GM19043 (cell line): ENCODE data around the gene ZBTB46.

ENCODE experiments used
- ATAC-seq: cut with Tn5 transposase; IDR thresholded peaks from one replicate; pipeline ENCODE4 v1.9.1; 2021; ENCODE audit warnings: low read depth; ENCODE audit not compliant: unreplicated experiment

Gene ZBTB46

DNA sequence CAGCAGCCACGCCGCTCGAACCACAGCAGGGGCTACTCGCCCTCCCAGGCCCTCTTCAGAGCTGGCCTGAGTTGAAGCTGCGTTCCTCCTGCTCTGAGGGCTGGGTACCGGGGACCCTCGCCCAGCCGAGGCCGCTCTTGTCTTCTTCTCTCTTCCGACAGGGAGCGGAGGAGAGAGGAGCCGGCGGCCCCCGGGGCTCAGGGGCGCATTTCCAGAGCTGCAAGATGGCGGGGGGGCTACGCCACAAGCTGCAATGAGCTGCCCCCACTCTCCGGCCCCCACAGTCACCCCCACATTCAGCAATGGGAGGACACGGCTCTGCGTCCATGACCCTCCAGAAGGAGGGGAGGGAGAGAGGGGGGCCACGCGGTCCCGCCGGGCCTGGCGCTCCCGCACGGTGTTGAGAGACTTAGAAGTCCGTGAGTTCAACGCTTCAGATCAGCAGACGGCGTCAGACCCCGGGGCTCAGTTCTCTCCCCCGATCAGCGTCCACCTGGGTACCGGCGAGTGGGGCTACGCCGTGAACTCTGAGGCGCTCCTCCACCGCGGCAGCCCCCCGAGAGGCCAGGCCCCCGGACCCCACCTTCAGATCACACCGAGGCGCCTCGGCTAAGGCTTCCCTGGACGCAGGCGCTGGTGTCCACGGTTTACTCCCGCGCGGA, 59.9 kb downstream of the ZBTB46 start:
- no peak for ATAC-seq

DNA sequence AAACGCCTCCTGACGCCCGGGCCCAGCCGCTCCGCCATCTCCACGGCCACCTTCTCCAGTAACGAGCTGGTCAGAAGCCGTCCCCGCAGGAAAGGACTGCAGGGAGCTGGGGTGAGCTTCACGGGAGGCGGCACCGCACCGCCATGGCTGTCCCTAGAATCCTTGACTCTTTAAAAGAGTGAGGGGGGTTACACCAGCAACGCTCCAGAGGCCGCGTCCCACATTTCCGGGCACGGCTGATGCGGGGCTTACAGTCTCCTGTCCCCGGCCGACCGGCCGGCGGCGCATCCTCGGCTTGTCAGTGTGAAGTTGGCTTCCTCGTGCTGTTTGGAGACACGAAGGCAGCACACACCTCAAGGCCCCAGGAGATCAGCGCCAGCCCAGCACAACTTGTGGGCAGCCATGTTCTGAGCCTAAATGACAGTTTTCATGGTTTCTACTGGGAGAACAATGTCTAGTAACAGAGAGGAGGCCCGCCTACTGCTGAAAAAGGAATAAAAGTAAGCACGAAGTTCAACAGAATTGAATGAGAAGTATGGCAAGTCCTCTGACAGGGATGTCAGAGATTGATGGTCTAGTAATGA, 61.1 kb downstream of the ZBTB46 start:
- ATAC-seq, result no peak

DNA sequence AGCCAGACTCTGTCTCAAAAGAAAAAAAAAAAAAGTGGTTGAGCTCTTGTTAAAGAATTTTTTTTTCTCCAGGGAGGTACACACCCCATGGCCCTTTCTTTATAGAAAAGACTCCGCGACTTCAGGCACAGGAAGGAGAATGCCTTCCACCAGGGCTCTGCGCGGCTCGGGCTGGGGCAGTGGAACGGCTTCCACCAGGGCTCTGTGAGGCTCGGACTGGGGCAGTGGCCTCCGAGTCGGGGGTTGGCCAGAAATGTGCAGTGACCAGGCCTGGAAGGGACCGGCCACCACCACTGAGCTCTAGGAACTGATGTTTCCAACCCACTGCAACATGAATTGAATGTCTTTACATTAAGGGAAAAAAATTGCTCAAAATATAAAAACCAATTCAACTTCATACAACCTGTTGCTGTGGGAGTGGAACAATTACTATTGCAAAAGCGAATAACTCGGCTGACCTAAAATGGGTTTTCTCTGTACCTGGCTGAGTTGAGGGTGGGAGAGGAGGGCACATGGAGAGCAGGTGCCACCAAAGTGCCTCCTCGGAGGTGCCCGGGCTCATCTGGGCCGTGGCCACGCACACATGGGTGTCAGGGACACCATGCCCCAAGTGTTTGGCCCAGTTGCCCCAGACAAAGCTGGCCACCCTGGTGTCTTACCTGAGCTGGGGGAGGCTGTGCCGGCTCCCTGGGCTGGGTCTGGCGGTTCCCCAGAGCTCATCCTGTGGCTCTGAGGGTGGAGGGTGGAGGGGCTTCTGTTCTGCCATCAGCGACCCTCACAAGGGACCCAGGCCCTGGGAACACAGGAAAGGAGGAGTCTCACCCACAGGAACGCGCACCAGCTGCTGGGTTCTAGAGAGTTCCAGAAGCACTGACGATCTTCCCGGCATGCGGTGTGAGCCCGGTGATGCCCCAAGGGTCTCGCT, 62.2 kb downstream of the ZBTB46 start:
- no peak for ATAC-seq

DNA sequence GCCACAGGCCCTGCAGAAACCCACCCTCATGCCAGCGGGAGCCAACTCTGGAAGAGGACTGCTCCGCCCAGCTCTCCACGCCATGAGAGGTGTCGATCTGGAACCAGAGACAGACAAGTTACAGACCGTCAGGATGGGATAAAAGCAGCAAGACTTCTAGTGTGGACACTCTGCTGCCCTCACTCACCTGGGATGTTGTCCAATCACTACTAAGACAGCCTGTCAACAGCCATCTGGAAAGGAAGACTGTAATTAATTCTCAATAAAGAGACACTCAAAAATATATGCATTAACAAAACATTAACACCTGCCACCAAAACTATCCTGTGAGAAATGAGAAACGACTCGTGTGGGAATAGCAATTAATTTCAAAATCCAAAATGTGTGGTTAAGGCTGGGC, 63.2 kb downstream of the ZBTB46 start:
- no peak for ATAC-seq

DNA sequence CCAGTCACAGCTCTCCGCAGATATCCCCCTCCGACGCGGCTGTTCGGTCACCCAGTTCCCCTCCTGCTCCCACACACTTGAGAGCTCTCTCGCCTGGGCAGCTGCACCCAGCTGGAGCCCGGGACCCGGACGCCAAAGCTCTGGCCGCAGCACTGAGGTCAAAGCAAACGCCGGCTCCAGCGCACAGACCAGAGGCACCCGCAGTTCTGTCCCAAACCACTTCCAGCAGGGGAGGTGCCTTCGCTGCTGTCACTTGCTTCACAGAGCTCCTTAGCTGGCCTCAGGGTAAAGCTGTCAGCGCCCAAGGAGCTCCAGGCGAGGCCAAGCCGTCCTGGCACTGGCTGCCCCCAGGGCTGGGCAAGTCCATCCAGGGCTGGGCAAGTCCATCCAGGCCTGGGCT, 63.6 kb downstream of the ZBTB46 start:
- ATAC-seq, result no peak

DNA sequence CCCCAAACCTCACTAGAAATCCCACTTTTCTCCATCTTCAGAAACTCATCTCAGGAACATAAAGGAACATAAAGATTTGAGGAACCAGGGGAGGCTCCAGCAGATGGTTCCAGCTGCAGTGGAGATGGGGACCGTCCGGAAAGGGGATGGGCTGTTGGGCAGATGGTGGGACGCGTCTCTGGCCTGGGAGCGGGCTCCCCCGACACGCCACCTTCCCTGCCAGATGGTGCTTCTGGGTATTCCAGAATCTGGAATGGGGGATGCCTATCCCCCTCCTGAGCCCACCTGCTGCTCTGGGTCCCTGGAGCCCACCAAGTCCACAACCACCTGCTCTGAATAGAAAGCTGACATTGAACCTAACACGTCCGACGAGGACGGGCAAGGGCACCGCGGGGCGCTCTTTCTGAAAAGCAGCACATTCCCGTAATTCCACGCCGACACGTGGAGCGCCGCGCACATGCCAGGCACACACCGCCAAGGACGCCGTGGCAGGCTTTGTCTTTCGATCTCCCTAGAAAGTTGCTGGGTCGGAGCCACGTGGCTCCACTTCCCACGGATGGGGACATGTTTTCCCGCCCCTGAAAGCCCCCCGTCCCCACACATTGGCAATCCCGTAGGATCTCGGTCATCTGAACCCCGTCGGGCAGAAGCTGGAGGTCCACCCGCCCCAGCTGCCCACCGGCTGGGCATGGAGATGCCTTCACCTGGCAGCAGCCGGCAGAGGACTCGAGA, 64.2 kb downstream of the ZBTB46 start:
- ATAC-seq, result no peak

DNA sequence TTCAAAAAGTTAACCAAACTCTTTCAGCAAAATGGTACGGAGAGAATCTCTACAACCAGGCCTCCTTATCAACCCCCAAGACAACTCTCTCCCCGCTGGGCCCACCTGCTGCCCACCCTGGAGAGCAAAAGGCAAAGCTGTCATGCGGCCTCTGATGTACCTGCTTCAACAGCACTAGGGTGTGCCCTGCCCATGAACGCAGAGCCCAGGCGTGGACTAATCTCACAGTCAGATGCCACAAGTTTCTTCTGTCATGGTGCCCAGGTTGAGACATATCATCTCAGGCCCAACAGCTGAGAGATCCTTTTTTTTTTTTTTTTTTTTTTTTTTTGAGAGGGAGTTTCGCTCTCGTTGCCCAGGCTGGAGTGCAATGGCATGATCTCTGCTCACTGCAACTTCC, 65.2 kb downstream of the ZBTB46 start:
- ATAC-seq, result no peak

DNA sequence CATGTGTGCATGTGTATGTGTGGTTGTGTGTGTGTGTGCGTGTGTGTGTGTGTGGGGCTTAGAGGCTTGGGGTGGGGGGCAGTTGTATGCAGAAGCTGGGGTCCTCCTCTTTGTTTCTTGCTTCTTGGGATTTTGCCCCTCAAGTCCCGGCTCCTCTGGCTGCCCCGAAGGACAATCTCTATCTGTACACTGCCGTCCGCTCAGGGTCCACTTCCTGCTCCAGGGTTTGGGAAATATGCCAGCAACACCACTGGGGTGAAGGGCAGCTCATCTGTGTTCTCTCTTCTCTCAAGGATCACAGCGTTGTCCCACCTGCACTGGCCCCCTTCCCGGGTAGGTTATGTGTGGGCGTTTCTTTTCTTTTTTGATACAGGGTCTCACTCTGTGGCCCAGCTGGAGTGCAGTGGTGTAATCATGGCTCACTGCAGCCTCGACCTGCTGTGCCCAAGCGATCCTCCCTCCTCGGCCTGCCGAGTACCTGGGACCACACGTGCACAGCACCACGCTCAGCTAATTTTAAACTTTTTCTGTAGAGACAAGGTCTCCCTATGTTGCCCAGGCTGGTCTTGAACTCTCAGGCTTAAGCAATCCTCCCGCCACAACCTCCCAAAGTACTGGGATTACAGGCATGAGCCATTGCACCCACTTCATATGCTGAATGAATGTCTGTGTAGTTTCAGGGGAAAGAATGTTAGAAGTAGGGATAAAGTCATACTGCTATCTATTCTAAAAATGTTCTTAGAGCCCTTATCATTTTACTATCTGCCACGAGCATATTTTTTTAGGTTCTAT, 65.8 kb downstream of the ZBTB46 start:
- ATAC-seq, result no peak

DNA sequence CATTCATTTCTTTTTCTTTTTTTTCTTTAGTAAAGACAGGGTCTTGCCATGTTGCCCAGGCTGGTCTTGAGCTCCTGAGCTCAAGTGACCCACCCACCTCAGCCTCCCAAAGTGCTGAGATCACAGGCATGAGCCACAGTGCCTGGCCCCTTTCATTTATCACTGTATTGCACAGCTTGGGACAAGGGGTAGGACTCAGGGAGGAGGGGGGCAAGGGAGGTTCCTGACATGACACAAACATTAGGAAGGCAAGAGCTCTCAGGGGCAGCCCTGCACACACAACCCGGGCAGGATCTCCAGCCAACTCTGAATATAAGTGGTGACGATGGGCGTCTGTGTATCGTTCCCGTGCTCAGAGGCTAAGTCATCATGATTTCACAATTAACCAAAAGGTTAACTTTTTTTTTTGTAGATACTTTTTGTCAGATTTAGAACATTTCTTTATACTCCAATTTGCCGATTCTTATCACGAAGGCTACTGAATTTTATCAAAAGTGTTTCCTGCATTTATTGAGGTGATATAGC, 71.6 kb downstream of the ZBTB46 start:
- ATAC-seq, result no peak

DNA sequence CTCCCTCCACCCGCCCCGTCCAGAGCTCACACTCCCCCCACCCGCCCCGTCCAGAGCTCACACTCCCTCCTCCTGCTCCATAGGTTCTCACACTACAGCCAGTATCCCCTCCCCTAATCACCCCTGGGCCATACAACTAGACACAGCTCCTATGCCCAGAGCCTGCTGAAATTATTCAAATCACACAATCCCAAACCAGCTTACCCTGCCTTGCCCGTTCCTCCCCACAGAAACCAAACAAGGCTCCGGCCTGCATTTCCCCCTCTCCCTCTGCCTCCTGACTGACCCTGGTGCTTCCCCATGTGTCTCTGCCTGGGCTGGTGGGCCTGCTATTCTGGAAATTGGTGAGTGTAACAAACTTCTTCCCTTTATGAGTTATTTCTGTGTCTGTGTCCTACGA, 72.9 kb downstream of the ZBTB46 start:
- no peak for ATAC-seq

DNA sequence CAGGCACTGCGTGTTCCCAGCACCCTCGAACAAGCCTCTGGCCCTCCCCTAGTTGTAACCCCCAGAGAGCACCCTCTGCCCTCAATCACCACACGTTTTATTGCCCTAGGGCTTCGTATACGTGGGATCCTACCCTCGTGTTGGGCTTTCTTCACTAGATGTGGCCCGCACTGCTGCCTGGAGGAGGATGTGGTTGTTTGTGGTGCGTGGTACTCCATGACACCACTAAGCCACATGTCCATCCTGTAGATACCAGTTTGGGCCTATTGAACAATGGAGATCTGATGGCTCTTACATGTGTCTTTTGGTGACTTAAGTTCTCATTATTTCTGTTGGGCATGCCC, 74.4 kb downstream of the ZBTB46 start:
- no peak for ATAC-seq

DNA sequence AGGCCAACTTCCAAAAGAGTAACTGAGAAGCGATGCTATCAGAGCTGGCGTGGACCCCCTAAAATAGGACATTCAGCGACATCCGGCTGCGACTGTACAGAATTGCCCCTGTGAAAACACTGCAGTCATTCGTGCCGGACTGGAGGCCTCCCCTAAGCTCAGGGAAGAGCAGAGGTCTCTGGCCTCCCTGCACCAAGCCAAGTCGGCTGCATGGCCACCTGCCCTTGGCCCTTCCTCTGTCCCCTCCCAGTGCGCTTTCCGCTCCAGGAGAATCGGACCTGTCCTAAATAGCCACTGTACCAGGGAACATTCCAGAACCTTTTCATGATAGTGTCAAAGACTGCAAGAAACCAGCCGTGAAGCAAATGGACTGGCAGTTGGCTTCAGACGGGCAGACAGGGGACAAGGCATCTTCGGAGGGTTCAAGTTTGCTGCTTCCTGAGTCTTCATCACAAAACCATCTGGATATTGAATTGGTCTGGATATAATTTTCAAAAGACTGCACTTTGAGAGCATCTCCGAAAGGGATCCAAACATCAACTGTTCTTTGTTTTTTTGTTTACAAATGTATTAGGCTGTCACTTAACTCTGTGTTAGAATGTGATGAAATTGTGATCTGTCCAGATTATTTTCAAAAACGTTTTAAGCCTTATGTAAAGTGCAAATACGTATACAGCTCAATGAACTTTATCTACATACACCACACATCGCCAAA, 75.0 kb downstream of the ZBTB46 start:
- ATAC-seq, result no peak

DNA sequence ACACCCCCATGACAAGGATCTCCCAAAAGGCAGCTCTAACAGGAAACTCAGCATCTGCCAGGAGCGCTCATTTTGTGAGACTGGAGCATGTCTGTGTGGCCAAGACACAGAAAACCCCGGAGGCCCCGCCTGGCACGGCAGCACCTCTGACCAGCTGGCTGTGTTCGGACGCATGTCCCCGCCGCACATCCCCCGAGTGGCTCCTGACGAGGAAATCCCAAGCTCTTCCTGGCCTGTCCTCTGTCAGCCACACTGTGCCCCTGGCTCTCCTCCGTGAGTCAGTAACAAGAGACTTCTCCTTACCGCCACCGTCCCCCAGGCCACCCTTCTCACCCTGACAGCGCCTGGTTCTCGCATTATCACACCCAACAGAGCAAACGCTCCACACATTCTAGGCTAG, 77.1 kb downstream of the ZBTB46 start:
- no peak for ATAC-seq

DNA sequence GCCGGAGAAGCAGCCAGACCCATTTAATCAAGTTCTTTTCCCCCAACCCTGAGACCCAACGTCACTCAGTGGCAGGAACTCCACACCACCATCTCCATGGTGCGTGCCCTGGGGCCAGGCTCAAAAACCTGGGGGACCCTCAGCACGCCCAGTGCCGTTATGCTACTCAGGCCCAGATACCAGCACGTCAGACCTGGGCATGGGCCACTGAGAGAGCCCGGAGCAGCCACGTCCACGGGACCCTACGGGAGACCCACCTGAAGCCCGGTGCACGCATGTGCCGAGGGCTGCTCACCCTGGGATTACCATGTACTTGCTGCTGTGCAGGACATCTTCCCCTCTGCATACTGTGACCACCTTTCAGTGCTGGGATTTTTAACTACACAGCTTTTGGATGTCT, 77.7 kb downstream of the ZBTB46 start:
- ATAC-seq, result no peak

DNA sequence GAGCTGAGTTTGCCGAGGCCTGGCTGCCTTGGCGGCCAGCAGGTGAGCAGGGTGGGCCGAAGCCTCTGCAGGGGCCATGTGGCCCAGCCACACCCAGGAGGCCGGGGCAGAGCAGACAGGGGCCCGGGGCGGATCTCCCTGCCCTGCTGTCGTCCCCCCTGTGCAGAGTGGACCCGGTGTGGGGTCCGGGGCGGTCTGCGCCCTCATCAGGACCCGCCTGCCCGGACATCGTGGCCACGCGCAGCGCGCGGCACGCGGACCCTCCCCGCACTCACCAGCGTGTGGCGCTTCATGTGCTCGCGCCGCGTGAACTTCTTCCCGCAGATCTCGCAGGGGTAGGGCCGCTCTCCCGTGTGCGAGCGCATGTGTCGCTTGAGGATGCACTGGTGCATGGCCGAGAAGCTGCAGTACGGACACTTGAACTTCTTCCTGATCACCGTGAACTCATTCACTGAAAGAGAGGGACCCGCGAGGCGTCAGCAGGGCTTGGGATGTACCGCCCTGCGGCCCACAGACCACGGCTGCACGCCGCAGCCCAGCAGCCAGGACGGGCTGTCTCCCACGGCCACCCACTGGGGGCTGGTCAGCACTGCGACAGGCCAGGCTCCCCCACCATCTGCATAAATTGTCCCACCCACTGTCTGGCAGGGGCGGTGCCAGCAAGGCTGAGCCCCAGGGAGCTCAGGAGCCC, 78.5 kb downstream of the ZBTB46 start:
- no peak for ATAC-seq

DNA sequence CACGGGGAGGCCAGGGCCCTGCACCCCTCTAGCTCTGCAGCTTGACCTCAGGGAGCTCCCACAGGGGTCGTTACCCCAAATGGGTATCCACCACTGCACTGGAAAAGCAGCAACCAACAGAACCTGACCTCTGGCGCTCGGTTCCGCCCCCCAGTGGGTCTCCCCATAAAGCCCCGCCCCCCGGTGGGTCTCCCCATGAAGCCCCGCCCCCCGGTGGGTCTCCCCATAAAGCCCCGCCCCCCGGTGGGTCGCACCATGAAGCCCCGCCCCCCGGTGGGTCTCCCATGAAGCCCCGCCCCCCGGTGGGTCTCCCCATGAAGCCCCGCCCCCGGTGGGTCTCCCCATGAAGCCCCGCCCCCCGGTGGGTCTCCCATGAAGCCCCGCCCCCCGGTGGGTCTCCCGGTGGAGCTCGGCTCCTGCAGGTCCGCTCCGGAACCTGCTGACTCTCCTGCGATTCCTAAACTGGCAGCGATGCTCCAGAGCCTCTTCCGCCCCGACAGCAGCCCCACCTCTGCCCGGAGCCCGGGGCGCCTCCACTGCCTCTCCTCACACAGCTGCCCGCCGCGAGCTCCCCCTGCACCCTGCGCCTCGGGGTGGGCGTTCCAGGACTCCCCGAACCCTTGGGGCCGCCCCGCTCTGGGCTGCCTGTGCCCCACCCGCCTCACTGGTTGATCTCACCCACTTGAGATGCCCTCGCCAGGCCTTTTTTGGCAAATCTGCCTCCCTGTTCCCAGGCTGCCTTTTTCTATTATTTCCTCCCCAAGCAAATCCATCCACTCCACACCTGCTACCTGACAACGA, 79.4 kb downstream of the ZBTB46 start:
- no peak for ATAC-seq

DNA sequence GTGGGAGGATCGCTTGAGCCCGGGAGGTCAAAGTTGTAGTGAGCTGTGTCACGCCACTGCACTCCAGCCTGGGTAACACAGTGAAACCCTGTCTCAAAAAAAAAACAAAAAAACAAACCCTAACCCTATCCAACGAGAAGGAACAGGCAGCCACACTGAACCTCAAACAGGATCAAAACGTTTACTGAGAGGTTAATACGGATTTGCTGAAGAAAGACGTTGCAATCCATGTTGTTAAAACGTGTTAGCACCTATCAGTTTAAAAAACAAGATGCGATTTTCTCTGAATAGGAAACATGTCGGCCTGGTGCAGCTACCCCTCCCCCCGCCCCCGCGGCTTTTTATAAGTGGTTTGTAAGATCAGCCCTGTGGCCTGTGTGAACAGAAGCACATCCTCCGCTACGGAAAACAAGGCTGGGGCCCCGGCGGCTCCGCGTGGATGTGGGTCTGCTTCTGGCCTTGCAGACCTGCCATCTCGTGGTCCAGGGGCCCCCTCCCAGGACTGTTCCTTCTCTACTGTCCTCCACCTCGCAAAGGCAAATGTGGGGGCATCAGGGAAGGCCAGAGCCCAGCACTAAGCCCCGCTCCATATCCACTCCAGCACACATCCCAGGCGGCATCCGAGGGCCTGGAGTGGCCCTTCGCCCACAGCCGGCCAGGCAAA, 80.1 kb downstream of the ZBTB46 start:
- no peak for ATAC-seq
